Measurements from ENCODE around the gene DPYSL5. TPM values are rescaled to one million over a fixed set of nuclear protein-coding genes. Genes with fewer than 3 reads are reported as not detected.

The DPYSL5 gene
- total and polyA plus RNA-seq, 2 of the 8 experiments (the other 6 are each of a cell fraction or from before 2014, with no cell fraction given), result 11.9 to 16.4 TPM

DNA sequence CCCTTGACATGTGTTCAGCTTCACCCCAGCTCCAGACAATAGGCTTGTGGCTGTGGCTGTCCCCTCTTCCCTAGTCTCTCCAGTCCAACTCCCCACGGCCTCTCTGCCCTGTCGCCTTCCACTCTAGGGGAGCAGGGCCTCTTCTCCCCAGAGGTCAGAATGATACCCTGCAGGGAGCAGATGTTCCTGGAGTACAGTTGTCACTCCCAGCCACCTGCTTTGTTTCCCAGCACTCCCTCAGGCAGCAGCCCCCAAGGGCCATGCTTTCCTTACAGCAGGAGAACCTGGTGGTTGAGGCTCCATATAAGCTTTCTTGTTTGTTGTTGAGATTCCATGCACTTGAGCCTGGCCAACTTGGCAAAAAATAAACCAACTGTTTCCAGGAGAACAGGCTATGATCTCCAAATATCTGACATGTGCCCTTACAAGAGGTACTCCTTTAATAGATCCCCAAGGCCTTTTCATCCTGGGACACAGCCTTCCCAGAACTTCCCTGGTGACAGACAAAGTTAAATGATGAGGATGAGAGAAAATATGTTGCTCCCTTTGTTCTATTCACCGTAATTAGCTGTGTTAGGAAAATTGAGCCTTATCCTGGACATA is 45.1 kb downstream of the DPYSL5 start (continued):
- no peak for TF ChIP-seq CTBP2 (IDR thresholded peaks at IDR 0.05; ENCODE audit: borderline replicate concordance, insufficient read depth, insufficient read length, low read length)
- TF ChIP-seq, protein P1, sequence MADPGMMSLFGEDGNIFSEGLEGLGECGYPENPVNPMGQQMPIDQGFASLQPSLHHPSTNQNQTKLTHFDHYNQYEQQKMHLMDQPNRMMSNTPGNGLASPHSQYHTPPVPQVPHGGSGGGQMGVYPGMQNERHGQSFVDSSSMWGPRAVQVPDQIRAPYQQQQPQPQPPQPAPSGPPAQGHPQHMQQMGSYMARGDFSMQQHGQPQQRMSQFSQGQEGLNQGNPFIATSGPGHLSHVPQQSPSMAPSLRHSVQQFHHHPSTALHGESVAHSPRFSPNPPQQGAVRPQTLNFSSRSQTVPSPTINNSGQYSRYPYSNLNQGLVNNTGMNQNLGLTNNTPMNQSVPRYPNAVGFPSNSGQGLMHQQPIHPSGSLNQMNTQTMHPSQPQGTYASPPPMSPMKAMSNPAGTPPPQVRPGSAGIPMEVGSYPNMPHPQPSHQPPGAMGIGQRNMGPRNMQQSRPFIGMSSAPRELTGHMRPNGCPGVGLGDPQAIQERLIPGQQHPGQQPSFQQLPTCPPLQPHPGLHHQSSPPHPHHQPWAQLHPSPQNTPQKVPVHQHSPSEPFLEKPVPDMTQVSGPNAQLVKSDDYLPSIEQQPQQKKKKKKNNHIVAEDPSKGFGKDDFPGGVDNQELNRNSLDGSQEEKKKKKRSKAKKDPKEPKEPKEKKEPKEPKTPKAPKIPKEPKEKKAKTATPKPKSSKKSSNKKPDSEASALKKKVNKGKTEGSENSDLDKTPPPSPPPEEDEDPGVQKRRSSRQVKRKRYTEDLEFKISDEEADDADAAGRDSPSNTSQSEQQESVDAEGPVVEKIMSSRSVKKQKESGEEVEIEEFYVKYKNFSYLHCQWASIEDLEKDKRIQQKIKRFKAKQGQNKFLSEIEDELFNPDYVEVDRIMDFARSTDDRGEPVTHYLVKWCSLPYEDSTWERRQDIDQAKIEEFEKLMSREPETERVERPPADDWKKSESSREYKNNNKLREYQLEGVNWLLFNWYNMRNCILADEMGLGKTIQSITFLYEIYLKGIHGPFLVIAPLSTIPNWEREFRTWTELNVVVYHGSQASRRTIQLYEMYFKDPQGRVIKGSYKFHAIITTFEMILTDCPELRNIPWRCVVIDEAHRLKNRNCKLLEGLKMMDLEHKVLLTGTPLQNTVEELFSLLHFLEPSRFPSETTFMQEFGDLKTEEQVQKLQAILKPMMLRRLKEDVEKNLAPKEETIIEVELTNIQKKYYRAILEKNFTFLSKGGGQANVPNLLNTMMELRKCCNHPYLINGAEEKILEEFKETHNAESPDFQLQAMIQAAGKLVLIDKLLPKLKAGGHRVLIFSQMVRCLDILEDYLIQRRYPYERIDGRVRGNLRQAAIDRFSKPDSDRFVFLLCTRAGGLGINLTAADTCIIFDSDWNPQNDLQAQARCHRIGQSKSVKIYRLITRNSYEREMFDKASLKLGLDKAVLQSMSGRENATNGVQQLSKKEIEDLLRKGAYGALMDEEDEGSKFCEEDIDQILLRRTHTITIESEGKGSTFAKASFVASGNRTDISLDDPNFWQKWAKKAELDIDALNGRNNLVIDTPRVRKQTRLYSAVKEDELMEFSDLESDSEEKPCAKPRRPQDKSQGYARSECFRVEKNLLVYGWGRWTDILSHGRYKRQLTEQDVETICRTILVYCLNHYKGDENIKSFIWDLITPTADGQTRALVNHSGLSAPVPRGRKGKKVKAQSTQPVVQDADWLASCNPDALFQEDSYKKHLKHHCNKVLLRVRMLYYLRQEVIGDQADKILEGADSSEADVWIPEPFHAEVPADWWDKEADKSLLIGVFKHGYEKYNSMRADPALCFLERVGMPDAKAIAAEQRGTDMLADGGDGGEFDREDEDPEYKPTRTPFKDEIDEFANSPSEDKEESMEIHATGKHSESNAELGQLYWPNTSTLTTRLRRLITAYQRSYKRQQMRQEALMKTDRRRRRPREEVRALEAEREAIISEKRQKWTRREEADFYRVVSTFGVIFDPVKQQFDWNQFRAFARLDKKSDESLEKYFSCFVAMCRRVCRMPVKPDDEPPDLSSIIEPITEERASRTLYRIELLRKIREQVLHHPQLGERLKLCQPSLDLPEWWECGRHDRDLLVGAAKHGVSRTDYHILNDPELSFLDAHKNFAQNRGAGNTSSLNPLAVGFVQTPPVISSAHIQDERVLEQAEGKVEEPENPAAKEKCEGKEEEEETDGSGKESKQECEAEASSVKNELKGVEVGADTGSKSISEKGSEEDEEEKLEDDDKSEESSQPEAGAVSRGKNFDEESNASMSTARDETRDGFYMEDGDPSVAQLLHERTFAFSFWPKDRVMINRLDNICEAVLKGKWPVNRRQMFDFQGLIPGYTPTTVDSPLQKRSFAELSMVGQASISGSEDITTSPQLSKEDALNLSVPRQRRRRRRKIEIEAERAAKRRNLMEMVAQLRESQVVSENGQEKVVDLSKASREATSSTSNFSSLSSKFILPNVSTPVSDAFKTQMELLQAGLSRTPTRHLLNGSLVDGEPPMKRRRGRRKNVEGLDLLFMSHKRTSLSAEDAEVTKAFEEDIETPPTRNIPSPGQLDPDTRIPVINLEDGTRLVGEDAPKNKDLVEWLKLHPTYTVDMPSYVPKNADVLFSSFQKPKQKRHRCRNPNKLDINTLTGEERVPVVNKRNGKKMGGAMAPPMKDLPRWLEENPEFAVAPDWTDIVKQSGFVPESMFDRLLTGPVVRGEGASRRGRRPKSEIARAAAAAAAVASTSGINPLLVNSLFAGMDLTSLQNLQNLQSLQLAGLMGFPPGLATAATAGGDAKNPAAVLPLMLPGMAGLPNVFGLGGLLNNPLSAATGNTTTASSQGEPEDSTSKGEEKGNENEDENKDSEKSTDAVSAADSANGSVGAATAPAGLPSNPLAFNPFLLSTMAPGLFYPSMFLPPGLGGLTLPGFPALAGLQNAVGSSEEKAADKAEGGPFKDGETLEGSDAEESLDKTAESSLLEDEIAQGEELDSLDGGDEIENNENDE (IDR thresholded peaks at IDR 0.05; ENCODE audit: insufficient replicate concordance, low read length), result no peak
